Measurements from ENCODE around the gene CCDC68.

CCDC68 gene

GRCh38 chr18:54962919-54963645 lies 3.8 kb upstream of the CCDC68 start:
- no peak for DNase-seq (ENCODE audit: low read depth)
- no peak for TF ChIP-seq CTCF (IDR thresholded peaks at IDR 0.05; ENCODE audit: low read depth, low read length, missing control alignments)
- no peak overlapping the region for H3K4me3 ChIP-seq (ENCODE audit: low read depth, low read length)

GRCh38 chr18:54961868-54962267 lies 2.6 kb upstream of the CCDC68 start:
- no peak for TF ChIP-seq CTCF (IDR thresholded peaks at IDR 0.05; ENCODE audit: low read depth, low read length, missing control alignments)
- H3K4me3 ChIP-seq (ENCODE audit: low read depth, low read length) = no peak overlapping the region
- no peak for DNase-seq (ENCODE audit: low read depth)

- no peak for DNase-seq (ENCODE audit: low read depth)
- no peak for TF ChIP-seq CTCF (IDR thresholded peaks at IDR 0.05; ENCODE audit: low read depth, low read length, missing control alignments)
- H3K4me3 ChIP-seq (ENCODE audit: low read depth, low read length) = no peak overlapping the region
Observed at GRCh38 chr18:54961016-54961423, 1.8 kb upstream of the CCDC68 start.

- no peak for DNase-seq (ENCODE audit: low read depth)
- no peak for TF ChIP-seq CTCF (IDR thresholded peaks at IDR 0.05; ENCODE audit: low read depth, low read length, missing control alignments)
- no peak overlapping the region for H3K4me3 ChIP-seq (ENCODE audit: low read depth, low read length)
Observed at GRCh38 chr18:54960197-54960596, 936 bp upstream of the CCDC68 start.

GRCh38 chr18:54957996-54958395 lies 1.3 kb downstream of the CCDC68 start:
- DNase-seq (ENCODE audit: low read depth) = no peak
- TF ChIP-seq CTCF (IDR thresholded peaks at IDR 0.05; ENCODE audit: low read depth, low read length, missing control alignments) = no peak
- H3K4me3 ChIP-seq (ENCODE audit: low read depth, low read length) = no peak overlapping the region

GRCh38 chr18:54957296-54957832 lies 1.9 kb downstream of the CCDC68 start:
- DNase-seq (ENCODE audit: low read depth) = no peak
- no peak overlapping the region for H3K4me3 ChIP-seq (ENCODE audit: low read depth, low read length)
- no peak for TF ChIP-seq CTCF (IDR thresholded peaks at IDR 0.05; ENCODE audit: low read depth, low read length, missing control alignments)

- no peak for DNase-seq (ENCODE audit: low read depth)
- TF ChIP-seq CTCF (IDR thresholded peaks at IDR 0.05; ENCODE audit: low read depth, low read length, missing control alignments) = no peak
- H3K4me3 ChIP-seq (ENCODE audit: low read depth, low read length) = no peak overlapping the region
Observed at GRCh38 chr18:54956506-54956905, 2.8 kb downstream of the CCDC68 start.

Data from GM12864 (cell line).